IMR-90 (cell line): Measurements from ENCODE around the gene BYSL. TPM values are rescaled to one million over a fixed set of nuclear protein-coding genes. Genes with fewer than 3 reads are reported as not detected.

Experiments used
- ATAC-seq: fragments of 200-7000 bp; cut with Tn5 transposase; 2 replicates; pipeline ENCODE4 v1.9.1; 2020; ENCODE audit warnings: low read depth, mild to moderate bottlenecking, moderate library complexity
- BruUV-seq: library from RNA; stranded (reverse); fragments of 400-500 nt; replicated peaks from 2 replicates; lab custom pipeline; 2021; lab: Mats Ljungman, UMichigan
- CTCF ChIA-PET: fragments of 300-600 bp; formaldehyde crosslinking; extraction: SDS; loops from one replicate; lab custom pipeline; 2021; ENCODE audit warnings: antibody characterized with exemption; lab: Yijun Ruan, JAX
- POLR2A ChIA-PET: fragments of 300-600 bp; sonication (Branson Sonifier 250); formaldehyde crosslinking; loops from one replicate; lab custom pipeline; 2022; ENCODE audit warnings: antibody characterized with exemption; ENCODE audit not compliant: unreplicated experiment; lab: Charles Lee
- DNase-seq: peaks from one replicate; pipeline ENCODE4 v3.0.0; 2013
- H2AFZ ChIP-seq: replicated peaks from 2 replicates; pipeline ENCODE3; 2013; ENCODE audit warnings: low read length, mild to moderate bottlenecking; ENCODE audit not compliant: poor library complexity
- H2AK5ac ChIP-seq: 2 replicates; pipeline ENCODE4 v1.6.1; 2013; ENCODE audit warnings: low read depth, low read length, inconsistent platforms
- H2AK9ac ChIP-seq: replicated peaks from 2 replicates; pipeline ENCODE3; 2013; ENCODE audit warnings: mild to moderate bottlenecking, low read depth, low read length, moderate library complexity; ENCODE audit not compliant: poor library complexity
- H2BK120ac ChIP-seq: 2 replicates; pipeline ENCODE4 v1.6.1; 2013; ENCODE audit warnings: low read depth, low read length, inconsistent platforms
- H2BK15ac ChIP-seq: 3 replicates; pipeline ENCODE4 v1.6.1; 2013; ENCODE audit warnings: low read depth, low read length, inconsistent platforms
- H2BK20ac ChIP-seq: 2 replicates; pipeline ENCODE4 v1.6.1; 2013; ENCODE audit warnings: low read depth, mild to moderate bottlenecking, inconsistent platforms, low read length, moderate library complexity
- H2BK5ac ChIP-seq: 2 replicates; pipeline ENCODE4 v1.6.1; 2013; ENCODE audit warnings: mild to moderate bottlenecking, low read depth, low read length, inconsistent platforms; ENCODE audit not compliant: poor library complexity, severe bottlenecking
- H3K14ac ChIP-seq: replicated peaks from 2 replicates; pipeline ENCODE4 v1.6.1; 2013; ENCODE audit warnings: low read depth, low read length, inconsistent platforms
- H3K18ac ChIP-seq: 2 replicates; pipeline ENCODE4 v1.6.1; 2013; ENCODE audit warnings: low read depth, low read length, control low read depth
- H3K23ac ChIP-seq: 2 replicates; pipeline ENCODE4 v1.6.1; 2013; ENCODE audit warnings: low read depth, low read length, inconsistent platforms
- H3K27ac ChIP-seq: 2 replicates; pipeline ENCODE4 v1.5.1; 2013; ENCODE audit warnings: mild to moderate bottlenecking, control low read depth, low read length; ENCODE audit not compliant: insufficient read depth
- H3K27me3 ChIP-seq: 2 replicates; pipeline ENCODE4 v1.6.1; 2013; ENCODE audit warnings: low read length; ENCODE audit not compliant: control insufficient read depth, insufficient read depth
- H3K36me3 ChIP-seq: 2 replicates; pipeline ENCODE4 v1.6.1; 2013; ENCODE audit warnings: low read length, mixed read lengths; ENCODE audit not compliant: control insufficient read depth, insufficient read depth
- H3K4ac ChIP-seq: 2 replicates; pipeline ENCODE4 v1.6.1; 2013; ENCODE audit warnings: low read depth, low read length, inconsistent platforms
- H3K4me1 ChIP-seq: 2 replicates; pipeline ENCODE4 v1.6.1; 2013; ENCODE audit warnings: low read length, mixed read lengths; ENCODE audit not compliant: control insufficient read depth, insufficient read depth
- H3K4me2 ChIP-seq: 2 replicates; pipeline ENCODE4 v1.6.1; 2013; ENCODE audit warnings: low read depth, mild to moderate bottlenecking, control low read depth, low read length, moderate library complexity
- H3K4me3 ChIP-seq: 2 replicates; pipeline ENCODE4 v1.5.1; 2013; ENCODE audit warnings: low read depth, mild to moderate bottlenecking, control low read depth, low read length, moderate library complexity; ENCODE audit not compliant: insufficient read depth
- H3K56ac ChIP-seq: 2 replicates; pipeline ENCODE4 v1.6.1; 2013; ENCODE audit warnings: low read length, inconsistent platforms; ENCODE audit not compliant: insufficient read depth; ENCODE audit errors: extremely low read depth
- H3K79me1 ChIP-seq, 2 experiments: 2 replicates each; pipeline ENCODE4 v1.6.1; 2013; ENCODE audit warnings: low read length in 2 of 2, inconsistent platforms in 1 of 2, low read depth in 1 of 2
- H3K9ac ChIP-seq: 2 replicates; pipeline ENCODE4 v1.6.1; 2013; ENCODE audit warnings: low read depth, low read length, control low read depth
- H3K9me1 ChIP-seq: 2 replicates; pipeline ENCODE4 v1.6.1; 2013; ENCODE audit warnings: low read length, inconsistent platforms; ENCODE audit not compliant: insufficient read depth
- H3K9me3 ChIP-seq: 2 replicates; pipeline ENCODE4 v1.6.1; 2013; ENCODE audit warnings: low read length; ENCODE audit not compliant: control insufficient read depth, insufficient read depth
- H4K20me1 ChIP-seq: 2 replicates; pipeline ENCODE4 v1.6.1; 2013; ENCODE audit warnings: low read length, inconsistent platforms; ENCODE audit not compliant: insufficient read depth
- H4K5ac ChIP-seq: 2 replicates; pipeline ENCODE4 v1.6.1; 2013; ENCODE audit warnings: mild to moderate bottlenecking, low read depth, low read length, control low read depth
- H4K8ac ChIP-seq, 2 experiments: 2 replicates each; pipeline ENCODE4 v1.6.1; 2013; ENCODE audit warnings: low read depth in 2 of 2, low read length in 2 of 2, control low read depth in 1 of 2, inconsistent platforms in 1 of 2
- H4K91ac ChIP-seq: 2 replicates; pipeline ENCODE4 v1.6.1; 2013; ENCODE audit warnings: low read depth, low read length, inconsistent platforms; ENCODE audit not compliant: insufficient read depth
- BHLHE40 ChIP-seq: fragments of 150-350 bp; IDR thresholded peaks from 2 replicates; pipeline ENCODE4 v1.6.1; 2016; ENCODE audit warnings: mild to moderate bottlenecking, low read depth, low read length
- CEBPB ChIP-seq: IDR thresholded peaks from 2 replicates; pipeline ENCODE4 v1.6.1; 2012; ENCODE audit warnings: low read depth, low read length, improper control_type of control experiment
- CHD1 ChIP-seq: IDR thresholded peaks from 2 replicates; pipeline ENCODE4 v1.6.1; 2012; ENCODE audit warnings: low read depth, low read length, improper control_type of control experiment
- FOS ChIP-seq: fragments of 150-350 bp; IDR thresholded peaks from 2 replicates; pipeline ENCODE4 v1.6.1; 2016; ENCODE audit warnings: low read depth, low read length
- MAFK ChIP-seq: IDR thresholded peaks from 2 replicates; pipeline ENCODE4 v1.6.1; 2012; ENCODE audit warnings: low read depth, low read length, improper control_type of control experiment
- MAZ ChIP-seq: IDR thresholded peaks from 2 replicates; pipeline ENCODE4 v1.6.1; 2012; ENCODE audit warnings: low read depth, mild to moderate bottlenecking, low read length, improper control_type of control experiment, moderate library complexity, borderline replicate concordance
- MXI1 ChIP-seq: IDR thresholded peaks from 2 replicates; pipeline ENCODE4 v1.6.1; 2012; ENCODE audit warnings: low read depth, mild to moderate bottlenecking, low read length, moderate library complexity, borderline replicate concordance
- NFE2L2 ChIP-seq: fragments of 150-350 bp; IDR thresholded peaks from 2 replicates; pipeline ENCODE4 v1.6.1; 2016; ENCODE audit warnings: low read depth, mild to moderate bottlenecking, low read length
- POLR2A ChIP-seq: IDR thresholded peaks from 2 replicates; pipeline ENCODE4 v1.6.1; 2012; ENCODE audit warnings: mild to moderate bottlenecking, low read depth, low read length
- RAD21 ChIP-seq: IDR thresholded peaks from 2 replicates; pipeline ENCODE4 v1.6.1; 2012; ENCODE audit warnings: low read length, improper control_type of control experiment
- RCOR1 ChIP-seq: IDR thresholded peaks from 2 replicates; pipeline ENCODE4 v1.6.1; 2012; ENCODE audit warnings: mild to moderate bottlenecking, low read length, improper control_type of control experiment; ENCODE audit not compliant: insufficient replicate concordance
- RFX5 ChIP-seq: IDR thresholded peaks from 2 replicates; pipeline ENCODE4 v1.8.0; 2012; ENCODE audit warnings: low read depth, mild to moderate bottlenecking, low read length, moderate library complexity
- SMC3 ChIP-seq: fragments of 150-350 bp; IDR thresholded peaks from 2 replicates; pipeline ENCODE4 v1.6.1; 2016; ENCODE audit warnings: low read depth, mild to moderate bottlenecking, antibody characterized with exemption, low read length, moderate library complexity
- WGBS, 2 experiments: methylation state at CpG; one replicate each; pipeline versions ENCODE4 v1.1.5 to v1.1.7; 2013; ENCODE audit warnings: missing lambda C conversion rate in 2 of 2; ENCODE audit not compliant: insufficient read length in 1 of 2; ENCODE audit errors: extremely low coverage in 2 of 2; 5-methylcytosine and 5-hydroxymethylcytosine counted together
- dilution Hi-C: fragments of 300-500 bp; cut with HindIII; formaldehyde crosslinking; loops from one replicate; pipeline ENCODE4 v1.14.3; 2018; ENCODE audit warnings: low sequenced_read_pairs; ENCODE audit not compliant: unreplicated experiment
- in situ Hi-C: fragments of 300-500 bp; cut with MboI; formaldehyde crosslinking; loops from 3 replicates; pipeline ENCODE4 v1.14.3; 2019; ENCODE audit warnings: low sequenced_read_pairs, inconsistent platforms, mixed read lengths
- intact Hi-C: fragments of 100-400 bp; cut with micrococcal nuclease; formaldehyde crosslinking; loops from 2 replicates; pipeline ENCODE4 v1.10.0; 2022
- polyA plus RNA-seq, 3 experiments: library from polyadenylated mRNA; depleted of rRNA; stranded (reverse); fragments of >200 nt; gene quantifications; 2 replicates each; pipeline ENCODE4 v1.2.3, GENCODE V29; 2012; ENCODE audit warnings: low replicate concordance in 1 of 3
- total RNA-seq: library from RNA; depleted of rRNA; stranded (reverse); fragments of >200 nt; gene quantifications from 2 replicates; pipeline ENCODE4 v1.2.3, GENCODE V29; 2012
- TF ChIP-seq, protein P1 (sequence below): fragments of 150-350 bp; IDR thresholded peaks from 2 replicates; pipeline ENCODE4 v1.6.1; 2017; ENCODE audit warnings: mild to moderate bottlenecking, antibody characterized with exemption, low read length, low read depth
- TF ChIP-seq, protein P2 (sequence below): fragments of 150-350 bp; IDR thresholded peaks from 2 replicates; pipeline ENCODE4 v1.6.1; 2016; ENCODE audit warnings: low read depth, mild to moderate bottlenecking, low read length, moderate library complexity, borderline replicate concordance
- TF ChIP-seq, protein P3 (sequence below): conservative IDR thresholded peaks from 2 replicates; pipeline ENCODE4 v1.5.1; 2012; ENCODE audit warnings: mild to moderate bottlenecking, low read depth, low read length, improper control_type of control experiment

BYSL gene
- total and polyA plus RNA-seq, 2 of the 4 experiments (the other 2 are of a cell fraction): 26.7 to 36.3 TPM

DNA sequence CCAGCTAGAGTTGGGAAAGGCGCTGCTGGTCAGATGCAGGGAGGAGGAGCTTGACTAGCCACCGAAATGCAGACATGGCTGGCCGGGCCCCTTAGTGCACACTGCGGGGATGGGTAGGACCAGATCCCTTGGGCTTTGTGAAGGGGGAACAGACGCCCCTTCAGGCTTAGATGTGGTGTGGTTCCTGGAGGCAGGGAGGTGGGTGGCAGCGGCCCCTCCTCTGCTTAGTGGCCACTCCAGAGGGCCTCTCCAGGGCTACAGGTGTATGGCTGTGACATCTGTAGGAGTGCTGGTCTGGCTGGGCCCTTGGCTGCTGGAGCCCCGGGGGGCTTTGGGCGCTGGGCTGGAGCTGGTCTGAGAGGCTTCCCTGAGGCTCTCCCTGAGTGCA, 14.4 kb downstream of the BYSL start:
- ATAC-seq (no peak), DNase-seq (no peak)
- H3K18ac ChIP-seq: no peak overlapping the region
- no TSS peak for BruUV-seq
- H2BK120ac ChIP-seq: no peak overlapping the region
- peaks cover 50% of the 10 kb centered on the region for H4K20me1 ChIP-seq
- intact Hi-C loops: loop anchor here (1.0 to 5.0 kb wide), 5 partner anchors 13 to 153 kb away; partner anchors contain the start of gene PRICKLE4
- TF ChIP-seq, protein P1, sequence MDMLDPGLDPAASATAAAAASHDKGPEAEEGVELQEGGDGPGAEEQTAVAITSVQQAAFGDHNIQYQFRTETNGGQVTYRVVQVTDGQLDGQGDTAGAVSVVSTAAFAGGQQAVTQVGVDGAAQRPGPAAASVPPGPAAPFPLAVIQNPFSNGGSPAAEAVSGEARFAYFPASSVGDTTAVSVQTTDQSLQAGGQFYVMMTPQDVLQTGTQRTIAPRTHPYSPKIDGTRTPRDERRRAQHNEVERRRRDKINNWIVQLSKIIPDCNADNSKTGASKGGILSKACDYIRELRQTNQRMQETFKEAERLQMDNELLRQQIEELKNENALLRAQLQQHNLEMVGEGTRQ: no peak
- TF ChIP-seq RAD21 (no peak), RCOR1 (no peak), NFE2L2 (no peak), POLR2A (no peak), RFX5 (no peak), MAFK (no peak), BHLHE40 (no peak), CEBPB (no peak), CHD1 (no peak), SMC3 (no peak), MXI1 (no peak), MAZ (no peak), FOS (no peak)
- TF ChIP-seq, protein P2, sequence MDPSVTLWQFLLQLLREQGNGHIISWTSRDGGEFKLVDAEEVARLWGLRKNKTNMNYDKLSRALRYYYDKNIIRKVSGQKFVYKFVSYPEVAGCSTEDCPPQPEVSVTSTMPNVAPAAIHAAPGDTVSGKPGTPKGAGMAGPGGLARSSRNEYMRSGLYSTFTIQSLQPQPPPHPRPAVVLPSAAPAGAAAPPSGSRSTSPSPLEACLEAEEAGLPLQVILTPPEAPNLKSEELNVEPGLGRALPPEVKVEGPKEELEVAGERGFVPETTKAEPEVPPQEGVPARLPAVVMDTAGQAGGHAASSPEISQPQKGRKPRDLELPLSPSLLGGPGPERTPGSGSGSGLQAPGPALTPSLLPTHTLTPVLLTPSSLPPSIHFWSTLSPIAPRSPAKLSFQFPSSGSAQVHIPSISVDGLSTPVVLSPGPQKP: no peak
- TF ChIP-seq, protein P3, sequence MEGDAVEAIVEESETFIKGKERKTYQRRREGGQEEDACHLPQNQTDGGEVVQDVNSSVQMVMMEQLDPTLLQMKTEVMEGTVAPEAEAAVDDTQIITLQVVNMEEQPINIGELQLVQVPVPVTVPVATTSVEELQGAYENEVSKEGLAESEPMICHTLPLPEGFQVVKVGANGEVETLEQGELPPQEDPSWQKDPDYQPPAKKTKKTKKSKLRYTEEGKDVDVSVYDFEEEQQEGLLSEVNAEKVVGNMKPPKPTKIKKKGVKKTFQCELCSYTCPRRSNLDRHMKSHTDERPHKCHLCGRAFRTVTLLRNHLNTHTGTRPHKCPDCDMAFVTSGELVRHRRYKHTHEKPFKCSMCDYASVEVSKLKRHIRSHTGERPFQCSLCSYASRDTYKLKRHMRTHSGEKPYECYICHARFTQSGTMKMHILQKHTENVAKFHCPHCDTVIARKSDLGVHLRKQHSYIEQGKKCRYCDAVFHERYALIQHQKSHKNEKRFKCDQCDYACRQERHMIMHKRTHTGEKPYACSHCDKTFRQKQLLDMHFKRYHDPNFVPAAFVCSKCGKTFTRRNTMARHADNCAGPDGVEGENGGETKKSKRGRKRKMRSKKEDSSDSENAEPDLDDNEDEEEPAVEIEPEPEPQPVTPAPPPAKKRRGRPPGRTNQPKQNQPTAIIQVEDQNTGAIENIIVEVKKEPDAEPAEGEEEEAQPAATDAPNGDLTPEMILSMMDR: no peak
- no peak overlapping the region for H4K8ac ChIP-seq
- H2AK5ac ChIP-seq: no peak overlapping the region
- peaks cover 24 to 71% of the 10 kb centered on the region in 2 experiments for H3K79me1 ChIP-seq
- no peak overlapping the region for H2BK20ac ChIP-seq
- CTCF ChIA-PET: interaction anchor here (0.9 to 1.4 kb wide), 3 partner anchors 8 to 109 kb away, joined by 3 to 4 read pairs (median 3); no protein-coding TSS in a partner anchor
- no peak overlapping the region for H3K27ac ChIP-seq
- peak overlapping the region; percentile 59 for H2AK9ac ChIP-seq
- H3K56ac ChIP-seq: no peak overlapping the region
- no peak overlapping the region for H3K14ac ChIP-seq
- 100% methylated on average over 1 of the region's 8 CpGs; no CpG with 5 or more reads in 1 of the 2 experiments for WGBS, 2 experiments
- H2BK5ac ChIP-seq: no peak overlapping the region
- H3K4me2 ChIP-seq: no peak overlapping the region
- no peak overlapping the region for H4K5ac ChIP-seq
- dilution Hi-C loops: no loop called here
- in situ Hi-C loops: loop anchor here (5.0 to 10.0 kb wide), 2 partner anchors 107 to 151 kb away; partner anchors contain the start of genes PRICKLE4 and TOMM6
- POLR2A ChIA-PET: no interaction called here
- no peak overlapping the region for H4K91ac ChIP-seq
- H3K9me1 ChIP-seq: peaks cover 11% of the 10 kb centered on the region; the same call in 1 of the 2 replicates
- H2BK15ac ChIP-seq: no peak overlapping the region
- peaks cover 46% of the 10 kb centered on the region for H3K36me3 ChIP-seq
- H3K27me3 ChIP-seq: no peaks in the 10 kb centered on the region
- no peaks in the 10 kb centered on the region for H3K9me3 ChIP-seq
- no peak overlapping the region for H2AFZ ChIP-seq
- H3K23ac ChIP-seq: no peak overlapping the region
- H3K9ac ChIP-seq: no peak overlapping the region
- H3K4ac ChIP-seq: no peak overlapping the region
- peaks cover 26% of the 10 kb centered on the region for H3K4me1 ChIP-seq
- no peak overlapping the region for H3K4me3 ChIP-seq
